CD4-positive, alpha-beta T cell treated with Interleukin-6 for 4 hours (primary cell): ENCODE measurements around the gene ZBTB40.

Experiments
- DNase-seq: peaks from one replicate; pipeline ENCODE4 v3.0.0-alpha.2; 2020; ENCODE audit warnings: mixed read lengths

ZBTB40 gene

DNA sequence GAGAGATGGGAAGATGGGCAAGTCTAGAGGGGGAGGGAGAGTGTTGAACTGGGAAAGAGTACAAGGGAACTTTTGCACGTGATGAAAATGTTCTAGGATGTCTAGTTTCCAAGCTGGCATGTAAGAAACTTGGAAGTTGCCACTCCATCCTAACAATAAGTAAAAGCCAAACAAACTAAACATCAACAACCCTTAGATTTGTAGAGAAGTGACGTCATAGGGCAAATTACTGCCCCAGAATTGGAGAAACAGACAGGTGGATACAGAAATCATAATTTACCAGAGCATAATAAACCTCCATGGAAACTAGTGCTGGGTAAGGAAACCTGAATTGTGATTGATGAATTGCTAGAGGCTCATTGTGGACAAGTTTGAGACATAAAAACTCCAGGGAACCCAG is 14.7 kb upstream of the ZBTB40 start:
- no peak for DNase-seq

DNA sequence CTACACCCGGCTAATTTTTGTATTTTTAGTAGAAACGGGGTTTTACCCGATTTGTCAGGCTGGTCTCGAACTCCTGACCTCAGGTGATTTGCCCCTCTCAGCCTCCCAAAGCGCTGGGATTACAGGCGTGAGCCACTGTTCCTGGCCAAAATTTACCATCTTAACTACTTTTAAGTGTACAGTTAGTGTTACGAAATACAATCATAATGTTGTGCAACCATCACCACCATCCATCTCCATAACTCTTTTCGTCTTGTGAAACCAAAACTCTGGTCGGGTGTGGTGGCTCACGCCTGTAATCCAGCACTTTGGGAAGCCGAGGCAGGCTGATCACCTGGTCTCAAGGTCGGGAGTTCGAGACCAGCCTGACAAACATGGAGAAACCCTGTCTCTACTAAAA is 14.1 kb upstream of the ZBTB40 start:
- DNase-seq: no peak

DNA sequence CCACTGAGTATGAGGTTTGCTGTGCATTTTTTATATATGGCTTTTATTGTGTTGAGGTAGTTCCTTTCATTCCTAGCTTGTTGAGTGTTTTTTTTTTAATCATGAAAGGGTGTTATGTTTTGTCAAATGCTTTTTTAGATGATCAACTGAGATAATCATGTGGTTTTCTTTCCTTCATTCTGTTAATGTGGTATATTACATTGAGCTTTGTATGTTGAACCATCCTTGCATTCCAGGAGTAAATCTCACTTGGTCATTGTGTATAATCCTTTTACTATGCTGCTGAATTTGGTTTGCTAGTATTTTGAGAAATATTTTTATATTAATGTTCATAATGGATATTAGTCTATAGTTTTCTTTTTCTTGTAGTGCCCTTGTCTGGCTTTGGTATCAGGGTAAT is 11.1 kb upstream of the ZBTB40 start:
- DNase-seq: no peak

DNA sequence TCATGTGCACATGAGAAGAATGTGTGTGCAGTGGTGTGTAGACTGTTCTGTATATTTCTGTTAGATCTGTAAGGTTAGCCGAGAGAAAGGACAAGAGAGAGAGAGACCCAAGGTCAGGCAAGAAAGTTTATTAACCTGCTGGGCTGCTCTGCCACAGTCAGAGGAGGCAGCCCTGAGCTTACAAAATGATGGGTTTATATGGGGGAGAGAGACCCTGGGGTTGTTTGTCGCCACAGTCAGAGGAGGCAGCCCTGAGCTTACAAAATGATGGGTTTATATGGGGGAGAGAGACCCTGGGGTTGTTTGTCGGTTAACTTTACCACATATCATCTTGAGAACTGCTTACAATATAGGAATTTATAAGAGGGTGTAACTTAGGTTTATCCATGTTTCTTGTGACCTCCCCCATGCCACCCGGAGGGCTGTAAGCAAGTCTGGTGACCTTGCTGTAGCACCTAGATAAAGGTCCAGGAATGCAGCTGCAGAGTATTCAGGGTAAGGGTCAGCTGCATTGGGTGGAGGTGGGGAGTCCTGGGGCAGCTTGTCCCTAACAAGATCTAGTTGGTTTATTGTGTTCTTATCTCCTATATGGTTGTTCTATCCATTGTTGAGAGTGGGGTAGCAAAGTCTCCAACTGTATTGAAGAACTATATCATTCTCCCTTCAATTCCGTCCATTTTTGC is 9.3 kb upstream of the ZBTB40 start:
- DNase-seq: no peak

DNA sequence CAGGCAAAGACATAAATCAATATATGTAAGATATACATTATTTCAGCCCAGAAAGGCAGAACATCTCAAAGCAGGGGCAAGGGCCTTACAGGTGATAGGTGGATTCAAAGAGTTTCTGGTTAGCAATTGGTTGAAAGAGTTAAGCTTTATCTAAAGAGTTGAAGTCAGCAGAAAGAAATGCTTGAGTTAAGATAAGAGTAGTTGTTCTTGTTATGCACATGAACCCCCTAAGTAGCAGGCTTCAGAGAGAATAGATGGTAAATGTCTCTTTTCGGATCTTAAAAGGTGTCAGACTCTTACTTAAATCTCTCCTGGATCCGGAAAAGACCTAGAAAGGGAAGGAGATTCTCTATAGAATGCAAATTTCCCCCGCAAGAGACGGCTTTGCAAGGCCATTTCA is 8.3 kb upstream of the ZBTB40 start:
- no peak for DNase-seq

DNA sequence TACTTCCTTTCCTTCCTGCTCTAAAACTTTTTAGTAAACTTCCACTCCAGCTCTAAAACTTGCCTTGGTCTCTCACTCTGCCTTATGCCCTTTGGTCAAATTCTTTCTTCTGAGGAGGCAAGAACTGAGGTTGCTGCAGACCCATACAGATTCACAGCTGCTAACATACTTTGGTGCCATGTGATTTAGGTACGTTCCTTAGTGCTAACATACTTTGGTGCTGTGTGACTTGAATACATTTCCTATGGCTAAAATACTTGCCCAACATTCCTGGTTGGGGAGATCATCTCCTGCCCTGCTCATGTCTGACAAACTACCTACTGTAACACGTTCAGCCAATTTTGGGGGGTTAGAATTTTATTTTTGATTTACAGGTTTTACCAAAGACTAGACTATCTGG is 6.8 kb upstream of the ZBTB40 start:
- DNase-seq: no peak

DNA sequence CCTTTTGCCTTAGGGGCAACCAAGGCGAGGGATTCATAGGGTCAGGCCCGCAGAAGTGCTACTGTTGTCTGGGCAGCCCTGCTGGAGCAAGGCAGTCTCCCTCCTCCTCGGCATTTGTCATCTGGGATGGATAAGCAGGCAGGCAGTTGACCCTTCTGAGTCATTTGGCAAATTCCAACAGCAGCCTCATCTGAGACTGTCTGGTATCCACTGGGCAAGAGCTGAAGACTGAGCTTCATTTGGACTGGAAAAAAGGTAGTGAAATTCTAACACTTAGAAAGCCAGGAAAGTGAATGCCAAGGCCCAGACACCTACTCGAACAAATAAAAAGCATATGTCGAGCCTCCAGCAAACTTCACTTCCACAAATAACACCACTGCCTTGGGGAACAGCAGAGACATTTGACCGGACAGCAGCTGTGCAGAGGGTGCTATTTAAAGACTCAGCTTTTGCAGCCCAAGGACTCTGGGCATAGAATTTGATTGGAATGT is 4.0 kb upstream of the ZBTB40 start:
- DNase-seq: no peak

DNA sequence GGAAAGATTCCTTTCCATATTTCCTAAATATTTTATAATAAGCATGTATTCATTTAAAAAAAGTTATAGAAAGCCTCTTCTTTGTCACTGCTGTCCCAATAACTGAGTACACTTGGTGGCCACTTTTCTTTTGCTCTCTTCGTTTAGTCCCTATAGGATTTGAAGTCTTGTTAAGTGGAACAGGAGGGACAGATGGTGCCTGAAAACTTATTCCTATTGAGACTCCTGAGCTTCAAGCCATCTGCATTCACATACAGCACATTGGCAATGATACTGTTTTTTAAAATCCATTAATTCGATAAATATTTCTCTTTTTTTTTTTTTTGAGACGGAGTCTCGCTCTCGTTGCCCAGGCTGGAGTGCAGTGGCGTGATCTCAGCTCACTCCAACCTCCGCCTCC is 2.0 kb upstream of the ZBTB40 start:
- DNase-seq: no peak

DNA sequence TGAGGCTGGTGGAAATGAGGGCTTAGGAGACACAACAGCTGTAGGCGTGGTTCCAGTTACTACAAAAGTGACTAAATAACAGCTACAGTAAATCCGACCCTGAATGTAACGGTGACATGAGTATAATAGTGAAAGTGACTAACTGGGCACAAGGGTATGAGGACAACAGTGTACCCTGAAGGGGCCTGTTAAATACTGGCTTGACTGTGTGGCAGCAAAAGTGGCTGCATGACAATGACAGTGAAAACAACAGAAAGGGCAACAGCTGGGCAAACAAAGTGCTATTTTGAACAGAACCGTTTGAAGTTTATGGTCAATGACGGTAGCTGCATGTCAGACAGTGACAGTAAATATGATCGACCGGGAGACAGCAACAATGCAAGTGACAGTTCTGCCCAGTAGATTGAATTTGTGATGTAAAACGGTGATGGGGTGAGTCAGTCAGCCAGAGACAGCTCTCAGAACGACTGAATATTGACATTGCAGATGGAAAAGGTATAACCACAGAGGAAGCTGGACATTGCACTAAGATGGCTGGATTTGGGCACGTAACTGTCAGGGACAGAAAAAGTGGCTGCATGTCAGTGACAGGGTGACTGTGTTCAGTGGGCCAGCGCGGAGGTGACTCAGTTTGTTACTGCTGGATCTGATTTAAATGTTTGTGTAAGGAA is 1.2 kb upstream of the ZBTB40 start:
- no peak for DNase-seq

DNA sequence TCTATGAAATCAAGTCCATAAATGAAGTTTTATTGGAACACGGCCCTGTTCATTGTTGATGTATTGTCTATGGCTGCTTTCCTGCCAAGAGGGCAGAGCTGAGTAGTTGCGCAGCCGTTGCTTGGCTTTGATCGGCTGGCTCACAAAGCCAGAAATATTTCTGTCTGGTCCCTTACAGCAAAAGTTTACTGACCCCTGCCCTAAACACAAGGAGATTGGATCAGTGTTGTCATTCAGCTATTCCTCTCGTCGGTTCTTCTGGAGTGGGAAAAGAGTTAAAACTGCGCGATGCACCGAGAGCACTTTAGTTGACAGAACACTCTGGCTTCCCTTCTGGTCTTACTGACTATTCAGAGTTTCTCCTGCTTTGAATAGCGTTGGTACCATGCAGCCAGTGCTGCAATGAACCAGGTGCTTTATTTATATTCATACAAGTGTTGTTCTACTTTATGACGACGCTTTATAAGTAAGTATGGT is 868 bp downstream of the ZBTB40 start:
- peak; percentile 31 for DNase-seq

DNA sequence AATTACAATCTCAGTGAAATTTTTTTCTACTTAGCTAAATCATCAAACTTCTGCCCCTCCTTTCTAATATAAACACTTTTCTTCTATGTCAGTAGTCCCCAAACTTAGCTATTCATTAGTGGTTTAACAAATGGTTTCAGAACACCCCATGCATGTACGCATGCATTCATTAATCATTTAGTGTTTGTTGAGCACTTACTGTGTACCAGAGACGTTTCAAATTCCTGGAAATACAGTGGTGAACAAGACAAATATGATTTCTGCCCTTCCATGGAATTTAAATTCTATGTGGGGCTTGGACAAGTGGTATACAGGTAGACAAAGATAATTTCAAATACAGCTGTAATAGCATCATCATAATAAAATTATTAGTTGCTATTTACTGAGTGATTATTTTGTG is 1.5 kb downstream of the ZBTB40 start:
- no peak for DNase-seq

DNA sequence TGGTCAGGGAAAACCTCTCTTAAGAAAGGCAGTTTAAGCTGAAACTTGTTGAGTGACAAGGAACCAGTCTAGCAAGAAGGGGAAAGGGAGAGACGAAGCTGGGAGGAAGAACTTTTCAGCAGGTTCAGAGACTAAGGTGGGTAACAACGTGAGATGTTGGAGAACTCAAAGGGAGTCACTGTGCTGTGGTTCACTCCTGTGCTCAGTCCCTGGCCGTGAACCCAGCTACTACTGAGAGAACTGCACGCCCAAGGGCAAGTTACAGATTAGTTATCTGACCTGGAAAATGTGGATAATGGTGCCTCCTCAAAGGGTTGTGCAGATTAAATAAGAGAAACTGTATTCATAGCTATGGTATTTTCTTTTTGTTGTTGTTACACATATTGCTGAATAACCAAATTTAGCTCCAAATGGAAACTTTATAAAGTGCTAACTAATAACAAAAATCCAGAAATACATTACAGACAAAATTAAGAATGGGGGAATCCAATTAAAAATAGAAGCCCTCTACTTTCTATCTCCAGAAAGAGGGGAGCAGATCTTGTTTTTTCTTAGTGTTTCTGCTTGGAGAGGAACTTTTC is 2.9 kb downstream of the ZBTB40 start:
- no peak for DNase-seq

DNA sequence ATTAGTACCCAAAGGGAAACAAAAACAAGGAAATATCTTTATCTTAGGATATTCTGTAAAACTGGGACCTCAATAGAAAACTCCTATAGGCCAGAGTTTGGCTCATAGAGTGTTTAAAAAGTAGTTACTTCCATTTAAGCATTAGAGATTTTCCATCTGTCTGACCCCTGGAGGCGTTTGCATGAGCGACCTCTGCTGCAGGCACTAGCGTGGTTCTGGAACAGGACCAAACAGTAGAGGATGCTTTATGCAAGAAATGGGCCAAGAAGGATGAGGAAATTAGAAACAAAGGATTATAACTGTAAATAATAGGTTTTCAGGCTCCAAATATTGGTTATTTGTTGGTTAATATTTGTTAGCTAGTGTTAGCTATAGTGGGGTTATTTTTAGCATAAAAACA is 5.7 kb downstream of the ZBTB40 start:
- no peak for DNase-seq

DNA sequence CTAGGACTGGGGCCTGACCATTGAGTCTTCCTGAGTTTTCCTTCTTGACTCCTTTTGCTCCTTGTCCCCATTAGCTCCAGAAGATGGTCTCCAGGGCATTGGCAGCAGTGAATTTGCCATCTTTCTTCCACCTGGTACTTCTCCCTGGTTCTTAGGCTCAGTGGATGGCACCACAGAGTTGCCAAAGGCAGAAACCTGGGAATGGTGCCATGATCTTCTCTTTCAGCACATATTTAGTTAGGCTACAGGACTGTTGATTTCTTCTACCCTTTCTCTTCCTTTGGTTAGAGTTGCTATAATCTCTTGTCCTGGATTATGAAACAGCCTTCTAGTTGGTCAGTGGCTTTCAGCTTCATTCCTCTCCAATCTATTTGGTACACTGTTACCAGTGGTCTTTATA is 6.2 kb downstream of the ZBTB40 start:
- DNase-seq: no peak

DNA sequence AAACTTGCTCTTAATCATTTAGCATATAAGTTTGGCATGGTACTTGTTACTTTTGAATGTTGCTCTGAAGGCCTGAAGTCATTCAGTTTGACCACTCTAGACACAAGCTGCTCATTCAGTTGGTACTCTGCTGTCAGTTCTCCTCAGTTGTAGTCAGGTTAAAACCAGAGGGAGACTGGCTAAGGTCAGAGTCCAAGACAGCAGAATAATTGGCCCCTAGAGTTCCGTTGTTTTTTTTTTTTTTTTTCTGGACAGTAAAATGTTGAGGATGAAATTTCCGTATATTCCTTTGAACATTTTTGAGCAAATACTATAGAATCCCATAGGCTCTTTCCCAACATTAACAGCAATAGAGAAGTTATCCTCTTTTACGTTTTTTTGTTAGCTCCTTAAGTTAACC is 9.4 kb downstream of the ZBTB40 start:
- no peak for DNase-seq

DNA sequence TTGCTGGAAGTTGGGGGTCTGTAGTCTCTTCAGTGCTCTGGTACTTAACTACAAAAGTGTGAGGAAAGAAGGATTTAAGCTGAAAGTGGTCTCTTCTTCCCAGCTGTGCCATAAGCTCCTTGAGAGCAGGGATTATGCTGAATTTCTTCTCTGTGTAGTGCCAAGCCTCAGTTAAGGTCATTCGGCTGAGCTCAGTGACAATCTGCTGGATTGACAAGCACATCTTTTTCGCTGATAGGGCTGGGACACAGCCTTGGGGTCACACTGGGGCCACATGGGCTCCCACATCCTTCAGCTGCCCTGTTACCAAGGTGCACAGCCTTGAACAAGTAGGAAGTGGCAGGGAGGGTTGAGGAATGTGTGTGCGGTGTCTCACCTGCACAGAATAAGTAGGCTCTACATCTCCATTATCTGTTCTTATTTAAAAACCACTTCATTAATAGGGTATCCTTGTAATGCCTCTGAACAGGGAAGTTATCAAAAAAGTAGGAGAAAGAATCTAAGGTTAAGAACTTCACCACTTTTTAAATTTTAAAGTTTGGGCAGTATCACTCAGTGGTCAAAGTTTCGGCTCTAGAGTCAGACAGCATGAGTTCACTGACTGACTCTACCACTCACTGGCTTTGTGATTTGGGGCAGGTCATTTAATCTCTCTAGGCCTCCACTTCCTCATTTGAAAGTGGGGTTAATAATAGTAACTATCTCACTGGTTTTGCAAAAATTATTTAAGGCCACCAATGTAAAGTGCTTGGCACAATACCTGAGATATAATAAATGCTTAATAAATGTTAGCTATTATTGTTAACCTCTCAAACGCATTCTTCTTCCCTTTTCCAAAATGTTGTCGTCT is 10.3 kb downstream of the ZBTB40 start:
- DNase-seq: no peak

DNA sequence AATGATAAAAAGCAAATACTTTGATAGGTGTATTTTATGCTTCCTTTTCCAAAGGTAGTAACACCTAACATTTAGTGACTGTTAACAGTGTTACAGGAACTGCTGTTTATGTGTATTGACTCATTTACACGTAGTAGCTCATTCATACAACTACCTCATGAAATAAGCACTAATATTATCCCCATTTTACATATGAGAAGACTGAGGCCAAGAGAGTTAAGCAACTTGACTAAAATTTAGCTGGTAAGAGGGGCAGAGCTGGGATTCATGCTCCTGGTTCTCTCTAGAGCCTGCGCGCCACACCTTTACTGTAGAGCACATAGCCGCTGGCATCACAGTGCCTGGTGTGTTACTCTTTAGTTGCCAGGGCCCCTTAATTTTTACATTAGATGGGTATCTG is 11.3 kb downstream of the ZBTB40 start:
- DNase-seq: no peak

DNA sequence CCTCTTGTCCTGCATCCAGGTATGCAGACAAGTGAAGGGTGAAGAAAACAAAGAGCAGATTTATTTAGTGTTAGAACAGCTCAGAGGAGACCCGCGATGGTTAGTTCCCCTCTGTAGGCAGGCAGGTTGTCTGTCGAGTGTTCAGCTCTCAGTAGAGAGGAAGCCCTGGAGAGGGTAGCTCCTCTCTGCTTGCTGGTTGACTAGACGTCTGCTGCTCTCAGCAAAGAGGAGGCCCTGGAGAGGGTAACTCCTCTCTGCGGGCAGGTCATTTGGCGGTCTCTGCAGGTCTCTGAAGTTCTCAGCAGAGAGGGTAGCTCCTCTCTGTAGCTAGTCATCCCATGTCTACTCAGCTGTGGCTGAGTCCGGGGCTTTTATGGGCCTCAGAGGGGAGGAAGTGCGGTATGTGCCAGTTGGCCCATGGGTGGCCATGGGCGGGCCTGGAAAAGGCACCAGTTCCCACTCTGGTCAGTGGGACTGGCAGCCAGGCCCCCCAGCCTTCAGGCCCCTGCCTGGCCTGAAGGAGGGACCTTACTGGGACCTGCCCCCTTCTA is 13.4 kb downstream of the ZBTB40 start:
- DNase-seq: no peak

DNA sequence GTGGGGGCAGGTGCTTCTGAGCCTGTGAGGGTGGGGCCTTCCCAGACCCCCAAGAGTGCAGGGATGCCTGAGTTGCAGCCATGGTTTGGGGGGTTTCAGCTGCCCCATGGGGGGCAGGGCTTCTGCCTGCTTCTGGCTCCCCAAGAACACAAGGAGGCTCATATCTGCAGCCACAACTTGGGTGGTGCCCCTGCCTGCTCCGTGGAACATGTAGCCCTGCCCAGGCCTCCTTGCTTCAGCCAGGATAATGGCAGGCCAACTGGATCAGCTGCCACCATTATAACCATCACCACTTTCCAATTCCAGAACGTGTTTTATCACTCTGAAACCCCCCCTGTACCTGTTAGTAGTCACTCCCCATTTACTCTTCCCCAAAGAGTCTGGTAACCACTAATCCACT is 14.0 kb downstream of the ZBTB40 start:
- DNase-seq: no peak

DNA sequence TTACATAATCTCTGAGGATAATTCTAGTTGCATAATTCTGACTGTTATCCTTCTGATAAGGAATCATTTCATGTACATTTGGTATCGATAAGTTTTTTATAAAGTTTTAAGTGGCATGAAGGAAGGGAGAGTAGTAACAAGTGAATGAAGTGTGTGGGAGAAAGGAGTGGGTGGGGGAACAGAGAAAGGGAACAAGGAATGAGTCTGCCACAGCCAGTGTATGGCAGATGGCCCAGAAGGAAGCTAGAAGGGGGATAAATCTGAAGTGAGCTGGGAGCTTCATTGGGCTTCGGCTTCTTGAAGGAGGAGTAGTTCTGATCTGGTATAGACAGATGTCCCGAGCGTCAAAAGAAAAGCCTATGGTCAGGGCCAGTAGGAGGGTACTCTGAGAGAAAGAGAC is 18.6 kb downstream of the ZBTB40 start:
- DNase-seq: no peak

DNA sequence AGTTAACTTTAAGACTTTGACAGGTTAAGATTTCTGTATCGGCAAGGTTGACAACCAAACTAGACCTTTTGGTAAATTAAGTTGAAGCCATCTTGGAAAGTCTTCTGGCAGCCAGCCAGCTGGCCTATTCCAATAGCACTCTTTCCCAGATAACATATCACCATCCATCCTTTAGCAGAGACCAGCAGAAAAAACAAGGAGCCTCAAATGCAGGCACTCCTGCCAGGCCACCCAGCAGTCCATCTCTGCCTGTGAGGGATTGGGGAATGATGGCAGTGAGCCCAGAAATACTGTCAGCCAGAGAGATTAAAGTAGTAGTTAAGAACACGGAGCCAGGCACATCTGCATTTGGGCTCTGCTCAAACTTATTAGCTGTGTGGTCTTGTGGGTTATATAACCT is 19.4 kb downstream of the ZBTB40 start:
- DNase-seq: no peak

DNA sequence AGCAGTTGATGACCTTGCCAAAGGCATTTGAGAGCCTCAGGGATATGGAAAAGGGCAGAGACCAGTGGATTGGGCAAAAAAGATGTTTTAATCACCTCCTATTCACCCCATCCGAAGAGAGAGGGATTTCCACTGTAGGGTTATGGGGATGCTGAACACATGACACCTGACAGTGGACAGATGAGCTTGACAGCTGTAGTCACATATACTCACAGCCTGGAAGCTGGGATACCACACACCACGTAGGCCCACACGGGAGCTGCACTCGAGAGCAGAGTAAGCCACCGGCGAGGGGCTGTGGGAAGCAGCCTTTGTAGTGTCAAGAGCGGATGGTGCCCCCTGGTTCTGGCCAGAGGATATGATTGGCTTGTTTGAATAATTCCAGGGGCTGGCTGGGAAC is 20.0 kb downstream of the ZBTB40 start:
- DNase-seq: no peak

DNA sequence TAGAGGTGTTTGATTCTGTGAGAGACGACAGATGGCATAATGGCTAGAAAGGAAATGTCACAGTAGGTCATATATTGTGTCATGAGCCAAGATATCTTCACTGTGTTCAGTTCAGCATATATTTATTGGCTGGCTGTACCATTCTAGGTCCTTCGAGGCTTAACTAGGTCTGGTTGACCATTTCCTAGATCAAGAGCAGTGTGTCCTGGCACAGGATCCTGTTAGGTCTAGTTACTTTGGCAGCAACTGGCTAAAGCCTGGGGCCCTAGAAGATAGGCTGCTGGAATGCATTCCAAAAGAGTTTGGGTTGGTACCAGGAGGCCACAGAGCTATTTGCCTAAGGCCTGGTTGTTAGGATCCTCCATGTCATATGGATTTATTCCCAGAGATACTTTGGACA is 20.9 kb downstream of the ZBTB40 start:
- no peak for DNase-seq
